ENCODE measurements around the gene PAM.

- no peak for TF ChIP-seq CTCF (conservative IDR thresholded peaks at IDR 0.05; ENCODE audit: low read depth, low read length)
- no peak for TF ChIP-seq EZH2 (IDR thresholded peaks at IDR 0.05; ENCODE audit: low read length, unreplicated experiment)
- TF ChIP-seq EZH2phosphoT487 (IDR thresholded peaks at IDR 0.05; ENCODE audit: borderline replicate concordance, low read length) = no peak
Measured at GRCh38 chr5:102958481-102959011, 203.4 kb downstream of the PAM start.

All from PC-3 (cell line).